GM12892 (cell line): ENCODE results near the gene SLC4A2.

ENCODE experiments used
- POLR2A ChIP-seq: IDR thresholded peaks from 2 replicates; pipeline ENCODE4 v1.6.1; 2011; ENCODE audit warnings: low read depth, low read length, control low read depth
- POLR2AphosphoS5 ChIP-seq: IDR thresholded peaks from 2 replicates; pipeline ENCODE4 v1.6.1; 2011; ENCODE audit warnings: low read depth, low read length, control low read depth

DNA sequence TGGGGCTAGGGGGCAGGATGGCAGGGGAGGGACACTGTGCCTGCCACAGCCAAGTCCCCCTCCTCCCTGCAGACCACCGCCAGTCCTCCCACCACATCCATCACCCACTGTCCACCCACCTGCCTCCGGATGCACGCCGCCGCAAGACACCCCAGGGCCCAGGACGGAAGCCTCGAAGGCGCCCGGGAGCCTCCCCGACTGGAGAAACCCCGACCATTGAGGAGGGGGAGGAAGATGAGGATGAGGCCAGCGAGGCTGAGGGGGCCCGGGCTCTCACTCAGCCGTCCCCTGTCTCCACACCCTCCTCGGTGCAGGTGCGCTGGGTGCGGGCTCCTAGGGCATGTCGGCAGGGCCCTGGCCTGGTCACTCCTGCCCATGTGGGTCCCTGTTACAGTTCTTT lies 5.1 kb downstream of the SLC4A2 start:
- TF ChIP-seq POLR2AphosphoS5 = no peak
- no peak for TF ChIP-seq POLR2A
